GM19240 (cell line): ENCODE measurements around the gene COA4.

Experiments
- DNase-seq: peaks from one replicate; pipeline ENCODE4 v3.0.0; 2011; ENCODE audit warnings: low spot score; ENCODE audit not compliant: insufficient read length

Gene COA4

DNA sequence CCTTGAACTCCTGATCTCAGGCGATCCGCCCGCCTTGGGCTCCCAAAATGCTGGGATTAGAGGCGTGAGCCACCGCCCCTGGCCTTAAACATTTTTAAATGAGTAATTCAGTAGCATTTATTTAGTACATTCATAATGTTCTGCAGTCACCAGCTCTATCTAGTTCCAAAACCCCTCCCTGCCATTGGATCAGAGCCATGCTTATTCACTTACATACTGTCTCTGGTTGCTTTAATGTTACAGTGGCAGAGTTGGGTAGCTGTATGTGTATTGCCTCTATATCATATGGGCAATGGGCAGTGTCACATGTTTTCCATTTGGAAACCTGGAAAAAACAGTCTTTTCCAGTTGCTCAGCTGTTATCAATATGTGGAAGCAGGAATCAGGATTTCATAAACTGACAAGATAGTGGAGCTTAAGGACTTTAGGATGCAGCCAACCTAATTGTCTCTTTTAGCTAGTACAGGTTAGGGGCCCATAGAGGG, 10.5 kb downstream of the COA4 start:
- DNase-seq, result no peak

DNA sequence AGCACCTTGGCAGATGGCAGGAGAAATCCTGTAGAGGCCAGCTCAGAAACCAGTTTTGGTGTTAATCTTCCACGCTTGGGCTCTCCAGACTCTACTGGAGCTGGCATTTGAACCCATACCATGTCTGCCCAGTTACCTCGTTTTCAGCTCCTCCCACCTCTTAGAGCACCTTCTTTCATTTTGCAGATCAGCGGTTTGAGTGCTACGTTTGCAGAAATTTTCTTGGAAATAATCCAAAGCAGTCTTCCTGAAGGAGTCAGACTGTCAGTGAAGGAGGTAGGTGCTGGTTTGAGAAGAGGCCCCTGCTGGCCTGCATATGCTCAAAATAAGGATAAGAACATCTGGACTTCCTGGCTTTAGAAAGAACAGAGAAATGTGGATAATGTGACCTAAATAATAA, 13.7 kb downstream of the COA4 start:
- no peak for DNase-seq

GRCh38 chr11:73860202-73860601, 16.4 kb downstream of the COA4 start:
- DNase-seq, result no peak

- no peak for DNase-seq
Observed at GRCh38 chr11:73859671-73860070, 17.0 kb downstream of the COA4 start.

DNA sequence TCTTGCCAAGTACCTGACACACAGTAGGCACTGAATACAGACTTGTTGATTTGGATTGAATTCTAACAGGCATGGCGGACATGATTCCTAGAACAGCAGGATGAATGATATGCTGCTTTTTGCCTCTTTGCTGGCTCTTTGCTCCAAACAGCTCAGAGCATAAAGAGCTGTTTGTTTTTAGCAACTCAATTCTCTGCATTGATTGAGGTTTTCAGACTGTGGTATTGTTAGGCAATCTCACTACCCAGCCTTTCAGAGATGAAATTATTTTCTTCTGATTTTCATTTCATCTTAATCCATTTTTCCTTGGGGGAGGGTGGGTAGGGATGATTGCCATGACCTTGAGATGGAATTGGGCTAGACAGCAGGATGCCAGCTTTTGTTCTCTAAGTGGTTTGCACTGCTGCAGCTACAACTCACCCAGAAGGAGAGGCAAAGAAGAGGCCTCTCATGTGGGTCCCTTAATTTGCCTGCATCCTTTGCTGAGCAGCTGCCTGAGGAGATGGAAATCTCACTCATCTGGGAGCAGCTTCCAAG, 20.5 kb downstream of the COA4 start:
- DNase-seq, result no peak

DNA sequence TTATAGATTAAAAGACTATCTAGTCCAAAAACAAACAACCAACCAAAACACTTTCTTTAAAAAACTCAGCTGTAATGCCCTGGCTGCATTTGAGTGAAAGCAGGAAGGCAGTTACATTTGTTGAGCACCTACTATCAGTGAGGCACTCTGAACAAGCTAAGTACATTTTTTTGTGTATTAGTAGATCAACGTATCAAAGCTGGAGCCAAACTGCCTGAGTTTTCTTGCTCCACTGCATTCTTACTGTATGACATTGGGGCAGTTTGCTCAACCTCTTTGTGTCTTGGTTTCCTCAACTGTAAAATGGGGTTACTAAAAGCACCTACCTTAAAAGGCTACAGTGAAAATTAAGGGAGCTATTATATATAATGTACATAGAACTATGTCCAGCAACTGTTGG, 22.0 kb downstream of the COA4 start:
- no peak for DNase-seq

DNA sequence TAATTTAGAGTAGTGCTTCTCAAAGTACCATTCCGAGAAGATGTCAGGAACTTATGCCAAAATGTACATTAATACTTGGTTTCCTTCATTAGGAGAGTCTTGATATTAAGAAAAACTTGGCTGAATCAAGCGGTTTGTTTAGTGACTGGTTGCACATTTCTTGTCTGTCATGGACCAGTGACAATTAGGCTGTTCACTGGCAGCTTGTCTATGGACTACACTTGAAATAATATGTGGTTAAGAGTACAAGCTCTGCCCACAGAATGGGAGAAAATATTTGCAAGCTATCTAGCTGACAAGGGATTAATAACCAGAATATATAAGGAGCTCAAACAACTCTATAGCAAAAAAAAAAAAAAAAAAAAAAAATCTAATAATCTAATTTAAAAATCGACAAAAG, 24.6 kb downstream of the COA4 start:
- no peak for DNase-seq

GRCh38 chr11:73851046-73851764, 25.4 kb downstream of the COA4 start:
- no peak for DNase-seq

GRCh38 chr11:73839123-73839457, 37.6 kb downstream of the COA4 start:
- DNase-seq, result no peak

DNA sequence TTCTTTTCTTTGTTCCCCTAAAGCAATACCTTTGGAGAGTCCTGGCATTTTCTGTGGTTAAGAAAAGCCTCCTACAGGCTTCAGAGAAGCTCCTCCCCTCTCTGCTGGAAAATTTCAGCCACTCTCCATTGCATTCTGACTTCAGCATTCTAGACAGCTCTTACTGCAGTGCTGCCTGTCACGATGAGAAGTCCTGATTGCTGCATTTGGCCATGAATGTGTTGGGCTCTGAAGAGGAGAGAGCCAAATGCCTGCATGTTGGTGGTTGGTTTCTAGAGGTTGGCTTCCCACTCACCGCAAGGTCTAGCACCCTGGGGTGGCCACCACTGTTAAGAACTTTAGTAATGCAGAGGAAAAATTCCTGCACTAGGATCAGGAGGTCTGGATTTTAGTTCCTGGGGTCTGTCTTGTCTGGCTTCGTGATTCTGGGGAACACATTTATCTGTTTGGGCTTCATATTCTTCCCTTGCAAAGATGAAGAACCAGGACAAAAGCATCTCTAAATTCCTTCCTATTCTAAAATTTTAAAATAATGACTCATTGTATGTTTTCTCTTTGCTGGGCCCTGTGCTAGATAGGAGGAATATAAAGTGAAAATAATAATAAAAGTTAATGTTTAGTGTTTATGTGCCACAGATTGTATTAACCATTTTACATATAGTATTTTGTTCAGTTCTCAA, 38.1 kb downstream of the COA4 start:
- no peak for DNase-seq

- no peak for DNase-seq
Observed at GRCh38 chr11:73833067-73833466, 43.6 kb downstream of the COA4 start.

- DNase-seq, result no peak
Observed at GRCh38 chr11:73830261-73830660, 46.4 kb downstream of the COA4 start.
